Measurements from ENCODE around the gene EPG5. TPM values are rescaled to one million over a fixed set of nuclear protein-coding genes. Genes with fewer than 3 reads are reported as not detected.

The EPG5 gene
- total and polyA plus RNA-seq, 9 of the 15 experiments (the other 6 are each of a cell fraction or from before 2014, with no cell fraction given): 1.3 to 10.7 (median 5.2) TPM

DNA sequence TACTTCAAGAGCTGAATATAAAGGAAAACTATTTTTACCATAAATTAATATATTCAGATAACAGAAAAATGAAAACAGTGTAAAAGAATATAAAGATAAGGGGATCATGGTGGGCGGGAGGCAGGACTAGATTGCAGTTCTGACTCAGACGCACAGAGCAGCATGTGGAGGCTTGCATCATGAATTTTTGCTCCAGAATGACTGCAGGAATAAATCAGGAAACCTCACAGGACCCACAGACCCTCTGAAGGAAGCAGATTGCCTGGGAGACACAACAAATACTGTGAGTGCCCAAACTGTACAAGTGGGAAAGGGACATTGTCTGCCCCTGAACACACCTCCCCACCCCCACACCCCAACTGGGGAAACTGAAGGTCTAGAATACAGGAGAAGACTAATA lies 160.9 kb downstream of the EPG5 start:
- 0% methylated on average over 2 of the region's 2 CpGs for WGBS (ENCODE audit: insufficient coverage, low coverage, missing lambda C conversion rate)
- Histone ChIP-seq H3K79me2 (ENCODE audit: control insufficient read depth, insufficient read depth, low read length) (no peaks in the 10 kb centered on the region), H3K9me1 (ENCODE audit: control insufficient read depth, insufficient read depth, low read length) (no peaks in the 10 kb centered on the region), H3K4me3 (no peak overlapping the region), H3K36me3 (ENCODE audit: control insufficient read depth, insufficient read depth, low read length) (no peaks in the 10 kb centered on the region), H3K27me3 (ENCODE audit: control insufficient read depth in 2 of 2, insufficient read depth in 2 of 2, low read length in 2 of 2) (no peaks in the 10 kb centered on the region), H3K9ac (ENCODE audit: insufficient read depth in 1 of 2, low read depth in 2 of 2, low read length in 2 of 2) (no peak overlapping the region), H2AFZ (ENCODE audit: low read depth, low read length) (no peak overlapping the region), H3K27ac (ENCODE audit: extremely low read depth, low read depth, low read length) (no peak overlapping the region), H4K20me1 (replicated peaks; ENCODE audit: control insufficient read depth, insufficient read depth, low read length) (no peaks in the 10 kb centered on the region), H3K9me3 (replicated peaks; ENCODE audit: control insufficient read depth, insufficient read depth, low read depth, low read length) (no peaks in the 10 kb centered on the region), H3K4me2 (ENCODE audit: insufficient read depth, low read length) (no peak overlapping the region), H3K4me1 (replicated peaks in 1 of 2; ENCODE audit: control insufficient read depth in 2 of 2, insufficient read depth in 2 of 2, low read length in 2 of 2) (no peaks in the 10 kb centered on the region)
- peak; percentile 26; the same call in 2 of the 3 replicates for ATAC-seq
- CTCF ChIA-PET (ENCODE audit: low intra/inter-chr PET ratio): no interaction called here
- FAIRE-seq: no peak
- DNase-seq (ENCODE audit: extremely low read depth in 1 of 4, low spot score in 3 of 4): no peak
- POLR2A ChIA-PET: no interaction called here
- no TSS peak for BruUV-seq (replicated peaks)
- intact Hi-C loops (cut with micrococcal nuclease): no loop called here
- in situ Hi-C loops (cut with MboI): no loop called here
- TF ChIP-seq ZNF311 (CRISPR knock-in tag; IDR thresholded peaks at IDR 0.05) (no peak), MGA (IDR thresholded peaks at IDR 0.05) (no peak), EGR1 (conservative IDR thresholded peaks at IDR 0.05) (0 out of 2 replicates have a peak, but pooled peaks have one; percentile 11), CEBPB (tag; IDR thresholded peaks at IDR 0.05) (no peak)
- TF ChIP-seq, protein P1, sequence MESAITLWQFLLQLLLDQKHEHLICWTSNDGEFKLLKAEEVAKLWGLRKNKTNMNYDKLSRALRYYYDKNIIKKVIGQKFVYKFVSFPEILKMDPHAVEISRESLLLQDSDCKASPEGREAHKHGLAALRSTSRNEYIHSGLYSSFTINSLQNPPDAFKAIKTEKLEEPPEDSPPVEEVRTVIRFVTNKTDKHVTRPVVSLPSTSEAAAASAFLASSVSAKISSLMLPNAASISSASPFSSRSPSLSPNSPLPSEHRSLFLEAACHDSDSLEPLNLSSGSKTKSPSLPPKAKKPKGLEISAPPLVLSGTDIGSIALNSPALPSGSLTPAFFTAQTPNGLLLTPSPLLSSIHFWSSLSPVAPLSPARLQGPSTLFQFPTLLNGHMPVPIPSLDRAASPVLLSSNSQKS (CRISPR knock-in tag; IDR thresholded peaks at IDR 0.05): no peak
- TF ChIP-seq, protein P2, sequence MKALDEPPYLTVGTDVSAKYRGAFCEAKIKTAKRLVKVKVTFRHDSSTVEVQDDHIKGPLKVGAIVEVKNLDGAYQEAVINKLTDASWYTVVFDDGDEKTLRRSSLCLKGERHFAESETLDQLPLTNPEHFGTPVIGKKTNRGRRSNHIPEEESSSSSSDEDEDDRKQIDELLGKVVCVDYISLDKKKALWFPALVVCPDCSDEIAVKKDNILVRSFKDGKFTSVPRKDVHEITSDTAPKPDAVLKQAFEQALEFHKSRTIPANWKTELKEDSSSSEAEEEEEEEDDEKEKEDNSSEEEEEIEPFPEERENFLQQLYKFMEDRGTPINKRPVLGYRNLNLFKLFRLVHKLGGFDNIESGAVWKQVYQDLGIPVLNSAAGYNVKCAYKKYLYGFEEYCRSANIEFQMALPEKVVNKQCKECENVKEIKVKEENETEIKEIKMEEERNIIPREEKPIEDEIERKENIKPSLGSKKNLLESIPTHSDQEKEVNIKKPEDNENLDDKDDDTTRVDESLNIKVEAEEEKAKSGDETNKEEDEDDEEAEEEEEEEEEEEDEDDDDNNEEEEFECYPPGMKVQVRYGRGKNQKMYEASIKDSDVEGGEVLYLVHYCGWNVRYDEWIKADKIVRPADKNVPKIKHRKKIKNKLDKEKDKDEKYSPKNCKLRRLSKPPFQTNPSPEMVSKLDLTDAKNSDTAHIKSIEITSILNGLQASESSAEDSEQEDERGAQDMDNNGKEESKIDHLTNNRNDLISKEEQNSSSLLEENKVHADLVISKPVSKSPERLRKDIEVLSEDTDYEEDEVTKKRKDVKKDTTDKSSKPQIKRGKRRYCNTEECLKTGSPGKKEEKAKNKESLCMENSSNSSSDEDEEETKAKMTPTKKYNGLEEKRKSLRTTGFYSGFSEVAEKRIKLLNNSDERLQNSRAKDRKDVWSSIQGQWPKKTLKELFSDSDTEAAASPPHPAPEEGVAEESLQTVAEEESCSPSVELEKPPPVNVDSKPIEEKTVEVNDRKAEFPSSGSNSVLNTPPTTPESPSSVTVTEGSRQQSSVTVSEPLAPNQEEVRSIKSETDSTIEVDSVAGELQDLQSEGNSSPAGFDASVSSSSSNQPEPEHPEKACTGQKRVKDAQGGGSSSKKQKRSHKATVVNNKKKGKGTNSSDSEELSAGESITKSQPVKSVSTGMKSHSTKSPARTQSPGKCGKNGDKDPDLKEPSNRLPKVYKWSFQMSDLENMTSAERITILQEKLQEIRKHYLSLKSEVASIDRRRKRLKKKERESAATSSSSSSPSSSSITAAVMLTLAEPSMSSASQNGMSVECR (CRISPR knock-in tag; IDR thresholded peaks at IDR 0.05): no peak
